Midbrain (tissue), 1 donor: ENCODE results near the gene TOMM40.
"Not testable (repeated sequence)": the region's sequence is repeated elsewhere in the genome, so short reads cannot be mapped to it uniquely, and the experiment has no call there.

ENCODE experiments used
- DNase-seq: peaks from one replicate; lab custom pipeline; 2025; lab: John Stamatoyannopoulos, UW

The TOMM40 gene

GRCh38 chr19:44897835-44898234 is 6.8 kb downstream of the TOMM40 start:
- no peak for DNase-seq

- no peak for DNase-seq
These were observed 9.5 kb downstream of the TOMM40 start for GRCh38 chr19:44900328-44901244.

- DNase-seq = no peak
These were observed 12.2 kb downstream of the TOMM40 start for GRCh38 chr19:44903216-44903601.

- DNase-seq = peak; percentile 86
These were observed 12.8 kb downstream of the TOMM40 start for GRCh38 chr19:44903602-44904425.

GRCh38 chr19:44904426-44904994 is 13.5 kb downstream of the TOMM40 start:
- no peak for DNase-seq

GRCh38 chr19:44905437-44906160 is 14.5 kb downstream of the TOMM40 start, which contains the start of gene APOE:
Gene APOE (plus strand): TSS chr19:44905796. CDS start chr19:44906625, 829 bp downstream.
- DNase-seq = peak; percentile 65

GRCh38 chr19:44907613-44908012 is 16.6 kb downstream of the TOMM40 start:
- no peak for DNase-seq

GRCh38 chr19:44908074-44908835 is 17.2 kb downstream of the TOMM40 start:
- DNase-seq = no peak

GRCh38 chr19:44908836-44909261 is 17.8 kb downstream of the TOMM40 start:
- no peak for DNase-seq

- DNase-seq = no peak
These were observed 18.7 kb downstream of the TOMM40 start for GRCh38 chr19:44909775-44910174.

- not testable (repeated sequence) for DNase-seq
These were observed 20.8 kb downstream of the TOMM40 start for GRCh38 chr19:44911896-44912295.

- peak; percentile 77 for DNase-seq
These were observed 21.8 kb downstream of the TOMM40 start for GRCh38 chr19:44912854-44913253.

GRCh38 chr19:44913512-44914432 is 22.7 kb downstream of the TOMM40 start:
- DNase-seq = not testable (repeated sequence)

- peak; percentile 79 for DNase-seq
These were observed 23.6 kb downstream of the TOMM40 start, which contains the start of gene APOC1 for GRCh38 chr19:44914433-44915206. Gene APOC1 (plus strand): TSS chr19:44914608. CDS start chr19:44914892, 284 bp downstream.

- no peak for DNase-seq
These were observed 33.2 kb downstream of the TOMM40 start for GRCh38 chr19:44924243-44924725.

GRCh38 chr19:44925114-44925891 is 34.2 kb downstream of the TOMM40 start:
- peak; percentile 76 for DNase-seq

- not testable (repeated sequence) for DNase-seq
These were observed 35.4 kb downstream of the TOMM40 start for GRCh38 chr19:44926245-44927077.
